Activated B cell treated with CpG ODN at 0.5 μM for 24 hours (primary cell): ENCODE data around the gene PRKAG1. TPM values are rescaled to one million over a fixed set of nuclear protein-coding genes. Genes with fewer than 3 reads are reported as not detected.

ENCODE experiments used
- ATAC-seq: fragments of 200-7000 bp; cut with Tn5 transposase; one replicate; pipeline ENCODE4 v1.10.0; 2021; ENCODE audit warnings: low read depth, mild to moderate bottlenecking, moderate library complexity
- CTCF ChIA-PET: fragments of 350-600 bp; sonication (Branson Sonifier 250); formaldehyde crosslinking; loops from one replicate; lab custom pipeline; 2021; ENCODE audit warnings: antibody characterized with exemption; lab: Charles Lee
- POLR2A ChIA-PET: fragments of 350-600 bp; sonication (Branson Sonifier 250); formaldehyde crosslinking; loops from one replicate; lab custom pipeline; 2021; ENCODE audit warnings: antibody characterized with exemption; lab: Charles Lee
- DNase-seq: peaks from one replicate; pipeline ENCODE4 v3.0.0; 2022
- H3K27ac Mint-ChIP-seq: one replicate; pipeline ENCODE4 v1.8.0; 2020; ENCODE audit warnings: mixed read lengths
- H3K27me3 Mint-ChIP-seq: one replicate; pipeline ENCODE4 v1.8.0; 2021; ENCODE audit warnings: mixed read lengths
- H3K36me3 Mint-ChIP-seq: one replicate; pipeline ENCODE4 v1.8.0; 2021; ENCODE audit warnings: low read depth, mixed read lengths
- H3K4me1 Mint-ChIP-seq: one replicate; pipeline ENCODE4 v1.8.0; 2021; ENCODE audit warnings: mixed read lengths
- H3K4me3 Mint-ChIP-seq: one replicate; pipeline ENCODE4 v1.8.0; 2020; ENCODE audit warnings: mild to moderate bottlenecking, mixed read lengths
- H3K9me3 Mint-ChIP-seq: one replicate; pipeline ENCODE4 v1.8.0; 2020; ENCODE audit warnings: mixed read lengths
- CTCF ChIP-seq: fragments of 200-600 bp; IDR thresholded peaks from one replicate; pipeline ENCODE4 v1.8.0; 2022; ENCODE audit warnings: antibody characterized with exemption, mild to moderate bottlenecking
- intact Hi-C: fragments of 100-400 bp; cut with micrococcal nuclease; formaldehyde crosslinking; loops from one replicate; pipeline ENCODE4 v1.15.1; 2024
- total RNA-seq: library from RNA; stranded (reverse); gene quantifications from 2 replicates; pipeline ENCODE4 v1.2.3, GENCODE V29; 2022

The PRKAG1 gene
- total RNA-seq, 1 donor from 2014 or later, result 70.5 TPM

- H3K36me3 Mint-ChIP-seq, result peaks cover 53% of the 10 kb centered on the region
- no peak for TF ChIP-seq CTCF
- intact Hi-C loops, result loop anchor here (2.0 to 5.0 kb wide), 2 partner anchors 42 to 51 kb away; partner anchors contain the start of gene WNT1
- no peak for ATAC-seq
- POLR2A ChIA-PET, result interaction anchor here (0.5 to 2.1 kb wide), 21 partner anchors 8 to 733 kb away, joined by 3 to 13 read pairs (median 5); partner anchors contain the start of genes DDN, RHEBL1 and TUBA1B
- DNase-seq, result no peak
- peak overlapping the region; percentile 98 for H3K27ac Mint-ChIP-seq
- peaks cover 31% of the 10 kb centered on the region for H3K4me1 Mint-ChIP-seq
- H3K4me3 Mint-ChIP-seq, result peak overlapping the region; percentile 93
- CTCF ChIA-PET, result interaction anchor here (1.2 to 2.2 kb wide), 6 partner anchors 22 to 166 kb away, joined by 3 to 21 read pairs (median 6); partner anchors contain the start of genes ARF3, DDN and FKBP11
- H3K9me3 Mint-ChIP-seq, result no peaks in the 10 kb centered on the region
- H3K27me3 Mint-ChIP-seq, result no peaks in the 10 kb centered on the region
Measured at GRCh38 chr12:49019443-49020324, 1.1 kb upstream of the PRKAG1 start.

GRCh38 chr12:49019120-49019430 is 499 bp upstream of the PRKAG1 start:
- Mint-ChIP-seq H3K9me3 (no peaks in the 10 kb centered on the region), H3K4me3 (peak overlapping the region; percentile 93), H3K4me1 (peaks cover 31% of the 10 kb centered on the region), H3K27me3 (no peaks in the 10 kb centered on the region), H3K27ac (peak overlapping the region; percentile 98), H3K36me3 (peaks cover 50% of the 10 kb centered on the region)
- DNase-seq, result no peak
- intact Hi-C loops, result loop anchor here (2.0 to 5.0 kb wide), 2 partner anchors 42 to 52 kb away; partner anchors contain the start of gene WNT1
- CTCF ChIA-PET, result interaction anchor here (1.3 to 2.2 kb wide), 4 partner anchors 21 to 166 kb away, joined by 5 to 21 read pairs (median 6); partner anchors contain the start of gene DDN
- TF ChIP-seq CTCF, result no peak
- POLR2A ChIA-PET, result interaction anchor here (0.6 to 2.1 kb wide), 11 partner anchors 20 to 734 kb away, joined by 3 to 13 read pairs (median 4); partner anchors contain the start of genes DDN and TUBA1B
- peak; percentile 57 for ATAC-seq

GRCh38 chr12:49017891-49018260 is 700 bp downstream of the PRKAG1 start:
- no peak for TF ChIP-seq CTCF
- Mint-ChIP-seq H3K36me3 (peaks cover 46% of the 10 kb centered on the region), H3K4me1 (peaks cover 31% of the 10 kb centered on the region), H3K9me3 (no peaks in the 10 kb centered on the region), H3K4me3 (peak overlapping the region; percentile 93), H3K27ac (peak overlapping the region; percentile 98), H3K27me3 (no peaks in the 10 kb centered on the region)
- ChIA-PET CTCF (interaction anchor here (1.0 kb wide), 1 partner anchor 21 kb away, joined by 6 read pairs; no protein-coding TSS in a partner anchor), POLR2A (interaction anchor here (0.6 to 1.6 kb wide), 4 partner anchors 20 to 802 kb away, joined by 3 to 9 read pairs (median 4); partner anchors contain the start of gene TUBA1B)
- DNase-seq (no peak), ATAC-seq (no peak)
- intact Hi-C loops, result loop anchor here (1.0 to 5.0 kb wide), 10 partner anchors 21 to 247 kb away; partner anchors contain the start of genes ARF3, DDX23, FKBP11 and KMT2D

GRCh38 chr12:49015196-49015595 is 3.4 kb downstream of the PRKAG1 start:
- H3K4me3 Mint-ChIP-seq, result no peak overlapping the region
- intact Hi-C loops, result loop anchor here (5.0 kb wide), 1 partner anchor 38 kb away; the partner anchor contains the start of gene WNT1
- DNase-seq, result no peak
- no peak overlapping the region for H3K27ac Mint-ChIP-seq
- no peaks in the 10 kb centered on the region for H3K9me3 Mint-ChIP-seq
- POLR2A ChIA-PET, result no interaction called here
- no peaks in the 10 kb centered on the region for H3K27me3 Mint-ChIP-seq
- CTCF ChIA-PET, result interaction anchor here (0.7 to 1.4 kb wide), 2 partner anchors 29 to 90 kb away, joined by 3 read pairs; no protein-coding TSS in a partner anchor
- TF ChIP-seq CTCF, result no peak
- H3K36me3 Mint-ChIP-seq, result peaks cover 44% of the 10 kb centered on the region
- peaks cover 31% of the 10 kb centered on the region for H3K4me1 Mint-ChIP-seq
- ATAC-seq, result no peak

- ATAC-seq (no peak), DNase-seq (no peak)
- no peaks in the 10 kb centered on the region for H3K27me3 Mint-ChIP-seq
- no peak for TF ChIP-seq CTCF
- ChIA-PET POLR2A (no interaction called here), CTCF (interaction anchor here (0.7 to 1.4 kb wide), 2 partner anchors 29 to 90 kb away, joined by 3 read pairs; no protein-coding TSS in a partner anchor)
- H3K4me1 Mint-ChIP-seq, result peaks cover 26% of the 10 kb centered on the region
- no peak overlapping the region for H3K4me3 Mint-ChIP-seq
- no peak overlapping the region for H3K27ac Mint-ChIP-seq
- peaks cover 49% of the 10 kb centered on the region for H3K36me3 Mint-ChIP-seq
- intact Hi-C loops, result no loop called here
- no peaks in the 10 kb centered on the region for H3K9me3 Mint-ChIP-seq
Measured at GRCh38 chr12:49014547-49014946, 4.0 kb downstream of the PRKAG1 start.
